Loucy (cell line): ENCODE data around the gene FAIM2.

Experiments
- H2AFZ ChIP-seq: fragments of 200-600 bp; sonication (generic); 2 replicates; pipeline ENCODE4 v1.6.0; 2016; ENCODE audit warnings: antibody characterized with exemption, mild to moderate bottlenecking, low read length, moderate library complexity
- H3F3A ChIP-seq: fragments of 200-600 bp; 2 replicates; pipeline ENCODE4 v1.6.0; 2016; ENCODE audit warnings: antibody characterized with exemption, low read depth, mild to moderate bottlenecking
- H3K27me3 ChIP-seq: fragments of 200-600 bp; sonication (generic); 2 replicates; pipeline ENCODE4 v1.6.1; 2014; ENCODE audit warnings: low read length, mild to moderate bottlenecking; ENCODE audit not compliant: insufficient read depth, poor library complexity, severe bottlenecking
- H3K36me3 ChIP-seq: fragments of 200-600 bp; sonication (generic); 2 replicates; pipeline ENCODE4 v1.6.1; 2016; ENCODE audit warnings: low read length; ENCODE audit not compliant: insufficient read depth
- H3K4me1 ChIP-seq: fragments of 200-600 bp; sonication (generic); 2 replicates; pipeline ENCODE4 v1.5.1; 2014; ENCODE audit warnings: low read length, mild to moderate bottlenecking; ENCODE audit not compliant: insufficient read depth, poor library complexity, severe bottlenecking
- H3K4me2 ChIP-seq: fragments of 200-600 bp; sonication (generic); 2 replicates; pipeline ENCODE4 v1.6.0; 2014; ENCODE audit warnings: antibody characterized with exemption, low read length, low read depth, mild to moderate bottlenecking; ENCODE audit not compliant: poor library complexity, severe bottlenecking
- H3K4me3 ChIP-seq: fragments of 200-600 bp; sonication (generic); 2 replicates; pipeline ENCODE4 v1.5.1; 2014; ENCODE audit warnings: low read length, mild to moderate bottlenecking, mixed read lengths; ENCODE audit not compliant: poor library complexity, severe bottlenecking
- H3K79me2 ChIP-seq: fragments of 200-600 bp; sonication (generic); 2 replicates; pipeline ENCODE4 v1.6.1; 2014; ENCODE audit warnings: low read length; ENCODE audit not compliant: insufficient read depth
- H3K9ac ChIP-seq: fragments of 200-600 bp; sonication (generic); 2 replicates; pipeline ENCODE4 v1.6.0; 2014; ENCODE audit warnings: mild to moderate bottlenecking, low read depth, low read length, moderate library complexity; ENCODE audit not compliant: poor library complexity, severe bottlenecking
- H3K9me2 ChIP-seq: fragments of 200-600 bp; sonication (generic); replicated peaks from 2 replicates; pipeline ENCODE4 v1.6.1; 2016; ENCODE audit warnings: low read depth, low read length, mixed read lengths
- H3K9me3 ChIP-seq: fragments of 200-600 bp; sonication (generic); 2 replicates; pipeline ENCODE4 v1.6.1; 2014; ENCODE audit warnings: mild to moderate bottlenecking, antibody characterized with exemption, low read length, low read depth; ENCODE audit not compliant: insufficient read depth
- H4K20me1 ChIP-seq: fragments of 200-600 bp; sonication (generic); 2 replicates; pipeline ENCODE4 v1.6.0; 2014; ENCODE audit warnings: antibody characterized with exemption, low read length, mild to moderate bottlenecking; ENCODE audit not compliant: insufficient read depth, poor library complexity, severe bottlenecking
- CTCF ChIP-seq: fragments of 200-600 bp; sonication (generic); conservative IDR thresholded peaks from 2 replicates; pipeline ENCODE4 v1.5.1; 2014; ENCODE audit warnings: mild to moderate bottlenecking, antibody characterized with exemption, low read length
- EZH2phosphoT487 ChIP-seq: fragments of 200-600 bp; IDR thresholded peaks from 2 replicates; pipeline ENCODE4 v1.6.1; 2018; ENCODE audit warnings: antibody characterized with exemption, mild to moderate bottlenecking, moderate library complexity, borderline replicate concordance

FAIM2 gene

GRCh38 chr12:49865782-49866135 is 37.9 kb downstream of the FAIM2 start:
- Histone ChIP-seq H3K9me3 (no peaks in the 10 kb centered on the region), H4K20me1 (no peaks in the 10 kb centered on the region), H3K9ac (no peak overlapping the region), H3K9me2 (no peaks in the 10 kb centered on the region), H2AFZ (no peak overlapping the region), H3F3A (no peaks in the 10 kb centered on the region), H3K36me3 (no peaks in the 10 kb centered on the region), H3K4me1 (no peaks in the 10 kb centered on the region), H3K4me3 (no peak overlapping the region), H3K4me2 (no peak overlapping the region), H3K27me3 (no peaks in the 10 kb centered on the region), H3K79me2 (no peaks in the 10 kb centered on the region)
- TF ChIP-seq EZH2phosphoT487: no peak
- no peak for TF ChIP-seq CTCF

- TF ChIP-seq CTCF (no peak), EZH2phosphoT487 (no peak)
- Histone ChIP-seq H3K79me2 (no peaks in the 10 kb centered on the region), H3K4me1 (no peaks in the 10 kb centered on the region), H2AFZ (no peak overlapping the region), H3K9me2 (no peaks in the 10 kb centered on the region), H3K27me3 (no peaks in the 10 kb centered on the region), H3K9ac (no peak overlapping the region), H3K4me2 (no peak overlapping the region), H3K4me3 (no peak overlapping the region), H3F3A (no peaks in the 10 kb centered on the region), H3K9me3 (no peaks in the 10 kb centered on the region), H3K36me3 (no peaks in the 10 kb centered on the region), H4K20me1 (no peaks in the 10 kb centered on the region)
Measured at GRCh38 chr12:49865109-49865781, 38.5 kb downstream of the FAIM2 start.

- no peak overlapping the region for H3K4me3 ChIP-seq
- no peaks in the 10 kb centered on the region for H3F3A ChIP-seq
- H3K4me1 ChIP-seq: no peaks in the 10 kb centered on the region
Measured at GRCh38 chr12:49864798-49865090, 39.0 kb downstream of the FAIM2 start.

More at GRCh38 chr12:49864798-49865090, 39.0 kb downstream of the FAIM2 start:
- Histone ChIP-seq H3K9me3 (no peaks in the 10 kb centered on the region), H2AFZ (no peak overlapping the region), H3K9me2 (no peaks in the 10 kb centered on the region), H3K9ac (no peak overlapping the region), H4K20me1 (no peaks in the 10 kb centered on the region), H3K4me2 (no peak overlapping the region), H3K27me3 (no peaks in the 10 kb centered on the region), H3K36me3 (no peaks in the 10 kb centered on the region), H3K79me2 (no peaks in the 10 kb centered on the region)
- TF ChIP-seq EZH2phosphoT487 (no peak), CTCF (no peak)
